Astrocyte (in vitro differentiated cells and primary cell): ENCODE data around the gene MXD3. TPM values are rescaled to one million over a fixed set of nuclear protein-coding genes. Genes with fewer than 3 reads are reported as not detected.

Experiments used
- DNase-seq: peaks from one replicate; pipeline ENCODE4 v3.0.0-alpha.2; 2010; ENCODE audit warnings: low read depth
- FAIRE-seq: peaks from 2 replicates; lab custom pipeline; 2011; peaks lifted over from hg19 to GRCh38; lab: Jason Lieb, UNC
- H2AFZ ChIP-seq: 2 replicates; pipeline ENCODE4 v1.6.0; 2012; ENCODE audit warnings: low read depth, low read length, inconsistent platforms
- H3K27ac ChIP-seq: 2 replicates; pipeline ENCODE4 v1.5.1; 2011; ENCODE audit warnings: low read depth, low read length, inconsistent platforms
- H3K27me3 ChIP-seq: 2 replicates; pipeline ENCODE4 v1.6.0; 2011; ENCODE audit warnings: low read length, inconsistent platforms; ENCODE audit not compliant: insufficient read depth
- H3K36me3 ChIP-seq: 2 replicates; pipeline ENCODE4 v1.5.1; 2011; ENCODE audit warnings: low read length, inconsistent platforms; ENCODE audit not compliant: insufficient read depth
- H3K4me1 ChIP-seq: 2 replicates; pipeline ENCODE4 v1.5.1; 2011; ENCODE audit warnings: low read length, inconsistent platforms; ENCODE audit not compliant: insufficient read depth
- H3K4me2 ChIP-seq: 2 replicates; pipeline ENCODE4 v1.6.0; 2012; ENCODE audit warnings: low read length, inconsistent platforms
- H3K4me3 ChIP-seq: 2 replicates; pipeline ENCODE4 v1.5.1; 2011; ENCODE audit warnings: low read depth, mild to moderate bottlenecking, low read length, inconsistent platforms; ENCODE audit not compliant: insufficient read depth
- H3K79me2 ChIP-seq: 2 replicates; pipeline ENCODE4 v1.6.0; 2012; ENCODE audit warnings: mild to moderate bottlenecking, low read length, inconsistent platforms; ENCODE audit not compliant: insufficient read depth
- H3K9ac ChIP-seq: 2 replicates; pipeline ENCODE4 v1.6.0; 2012; ENCODE audit warnings: mild to moderate bottlenecking, low read length, inconsistent platforms
- H3K9me3 ChIP-seq: 2 replicates; pipeline ENCODE4 v1.5.1; 2012; ENCODE audit warnings: low read depth, mild to moderate bottlenecking, low read length, inconsistent platforms; ENCODE audit not compliant: insufficient read depth
- H4K20me1 ChIP-seq: 2 replicates; pipeline ENCODE4 v1.6.0; 2012; ENCODE audit warnings: low read length, inconsistent platforms; ENCODE audit not compliant: insufficient read depth
- H3K27ac Mint-ChIP-seq: one replicate; pipeline ENCODE4 v1.8.0; 2021; ENCODE audit warnings: mild to moderate bottlenecking, mixed read lengths; ENCODE audit not compliant: unreplicated experiment
- H3K27me3 Mint-ChIP-seq: one replicate; pipeline ENCODE4 v1.8.0; 2021; ENCODE audit warnings: low read depth, mixed read lengths; ENCODE audit not compliant: unreplicated experiment
- H3K36me3 Mint-ChIP-seq: one replicate; pipeline ENCODE4 v1.8.0; 2021; ENCODE audit warnings: low read depth, mixed read lengths; ENCODE audit not compliant: unreplicated experiment
- H3K4me1 Mint-ChIP-seq: one replicate; pipeline ENCODE4 v1.8.0; 2021; ENCODE audit warnings: low read depth, mixed read lengths; ENCODE audit not compliant: unreplicated experiment
- H3K4me3 Mint-ChIP-seq: one replicate; pipeline ENCODE4 v1.8.0; 2021; ENCODE audit warnings: mild to moderate bottlenecking, moderate library complexity, mixed read lengths; ENCODE audit not compliant: unreplicated experiment
- H3K9me3 Mint-ChIP-seq: one replicate; pipeline ENCODE4 v1.8.0; 2021; ENCODE audit warnings: mild to moderate bottlenecking, mixed read lengths; ENCODE audit not compliant: unreplicated experiment
- CTCF ChIP-seq: IDR thresholded peaks from 2 replicates; pipeline ENCODE4 v1.5.1; 2011; ENCODE audit warnings: low read depth, mild to moderate bottlenecking, inconsistent platforms, low read length, moderate library complexity; ENCODE audit not compliant: insufficient read depth
- EZH2 ChIP-seq: IDR thresholded peaks from 2 replicates; pipeline ENCODE4 v1.6.1; 2012; ENCODE audit warnings: mild to moderate bottlenecking, low read length, inconsistent platforms; ENCODE audit not compliant: insufficient read depth
- total RNA-seq: library from RNA; stranded (reverse); gene quantifications from 2 replicates; pipeline ENCODE4 v1.2.1, GENCODE V29; 2021

Gene MXD3
- total RNA-seq, 1 donor from 2014 or later: 2.8 TPM

DNA sequence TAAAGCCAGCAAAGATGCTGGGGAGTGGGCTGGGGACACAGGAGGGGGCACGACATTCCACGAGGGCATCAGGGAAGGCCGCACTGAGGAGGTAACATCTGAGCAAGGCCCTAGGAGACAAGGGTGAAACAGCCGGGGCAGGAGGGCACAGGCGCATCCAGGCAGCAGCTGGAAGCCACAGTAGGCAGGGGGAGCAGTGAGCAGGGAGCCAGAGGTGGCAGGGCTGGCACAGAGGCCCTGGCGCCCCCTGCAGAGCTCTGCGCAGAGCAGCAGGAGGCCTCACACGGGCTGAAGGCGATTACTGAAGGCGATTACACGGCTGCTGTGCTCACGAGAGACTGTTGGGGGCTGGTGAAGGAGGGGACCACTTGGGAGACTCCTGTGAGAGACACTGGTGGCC, 24.4 kb upstream of the MXD3 start:
- H3K4me2 ChIP-seq: no peak overlapping the region
- H3K79me2 ChIP-seq: peaks cover 28% of the 10 kb centered on the region
- Mint-ChIP-seq H3K9me3 (no peaks in the 10 kb centered on the region), H3K27me3 (no peaks in the 10 kb centered on the region), H3K27ac (no peak overlapping the region), H3K4me1 (no peaks in the 10 kb centered on the region), H3K4me3 (no peak overlapping the region), H3K36me3 (peaks cover 15% of the 10 kb centered on the region)
- no peak for DNase-seq
- peaks cover 14% of the 10 kb centered on the region for H3K36me3 ChIP-seq
- no peak for FAIRE-seq
- no peak overlapping the region for H3K27ac ChIP-seq
- H3K4me1 ChIP-seq: no peaks in the 10 kb centered on the region
- H3K27me3 ChIP-seq: no peaks in the 10 kb centered on the region
- H4K20me1 ChIP-seq: peaks cover 67% of the 10 kb centered on the region
- no peak overlapping the region for H3K9ac ChIP-seq
- no peak overlapping the region for H3K4me3 ChIP-seq
- H2AFZ ChIP-seq: no peak overlapping the region
- H3K9me3 ChIP-seq: no peaks in the 10 kb centered on the region
- TF ChIP-seq CTCF (no peak), EZH2 (no peak)

GRCh38 chr5:177335701-177336065, 24.0 kb upstream of the MXD3 start:
- H3K27ac Mint-ChIP-seq: no peak overlapping the region
- no peak for TF ChIP-seq CTCF
- FAIRE-seq (no peak), DNase-seq (no peak)
- H3K4me2 ChIP-seq: no peak overlapping the region
- H4K20me1 ChIP-seq: peaks cover 69% of the 10 kb centered on the region
- no peak overlapping the region for H3K9ac ChIP-seq
- no peak overlapping the region for H3K4me3 ChIP-seq
- H2AFZ ChIP-seq: no peak overlapping the region
- H3K36me3 Mint-ChIP-seq: peaks cover 16% of the 10 kb centered on the region
- no peak overlapping the region for H3K4me3 Mint-ChIP-seq
- no peaks in the 10 kb centered on the region for H3K4me1 ChIP-seq
- H3K9me3 ChIP-seq: no peaks in the 10 kb centered on the region
- no peaks in the 10 kb centered on the region for H3K9me3 Mint-ChIP-seq
- H3K27me3 Mint-ChIP-seq: no peaks in the 10 kb centered on the region
- no peaks in the 10 kb centered on the region for H3K27me3 ChIP-seq
- peaks cover 28% of the 10 kb centered on the region for H3K79me2 ChIP-seq
- no peak overlapping the region for H3K27ac ChIP-seq
- H3K4me1 Mint-ChIP-seq: no peaks in the 10 kb centered on the region
- peaks cover 14% of the 10 kb centered on the region for H3K36me3 ChIP-seq

GRCh38 chr5:177334781-177335700, 23.3 kb upstream of the MXD3 start:
- H3K36me3 ChIP-seq: peaks cover 14% of the 10 kb centered on the region
- H3K9ac ChIP-seq: no peak overlapping the region
- H3K4me1 ChIP-seq: no peaks in the 10 kb centered on the region
- no peak overlapping the region for H3K4me2 ChIP-seq
- Mint-ChIP-seq H3K27me3 (no peaks in the 10 kb centered on the region), H3K27ac (no peak overlapping the region), H3K4me3 (no peak overlapping the region), H3K9me3 (no peaks in the 10 kb centered on the region), H3K4me1 (no peaks in the 10 kb centered on the region), H3K36me3 (peaks cover 18% of the 10 kb centered on the region)
- no peak overlapping the region for H3K27ac ChIP-seq
- H3K79me2 ChIP-seq: peaks cover 24% of the 10 kb centered on the region
- no peak for TF ChIP-seq CTCF
- no peak for TF ChIP-seq EZH2
- H2AFZ ChIP-seq: no peak overlapping the region
- no peaks in the 10 kb centered on the region for H3K27me3 ChIP-seq
- H3K4me3 ChIP-seq: no peak overlapping the region
- DNase-seq: no peak
- peaks cover 65% of the 10 kb centered on the region for H4K20me1 ChIP-seq
- no peak for FAIRE-seq
- no peaks in the 10 kb centered on the region for H3K9me3 ChIP-seq
